Measurements from ENCODE around the gene IL37. TPM values are rescaled to one million over a fixed set of nuclear protein-coding genes. Genes with fewer than 3 reads are reported as not detected.

IL37 gene
- total and polyA plus RNA-seq, 2 experiments from 2014 or later, result not detected

DNA sequence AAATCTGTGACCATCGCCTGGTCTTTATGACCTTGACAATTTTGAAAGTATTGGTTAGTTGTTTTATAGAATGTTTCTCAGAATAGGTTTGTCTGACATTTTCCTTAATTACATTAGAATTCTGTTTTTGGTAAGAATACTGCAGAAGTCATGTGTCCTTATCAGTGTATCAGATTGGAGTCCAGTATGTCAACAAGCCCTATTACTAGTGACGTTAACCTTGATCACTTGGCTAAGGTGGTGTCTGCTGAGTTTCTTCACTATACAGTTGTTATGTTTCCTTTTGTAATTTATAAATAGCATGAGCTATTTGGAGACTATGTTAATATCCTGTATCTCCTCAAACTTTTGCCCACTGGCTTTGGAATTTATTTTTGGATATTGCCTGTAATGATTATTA, 56.1 kb downstream of the IL37 start:
- Histone ChIP-seq H3K9me3 (ENCODE audit: low read depth) (no peaks in the 10 kb centered on the region), H3K4me3 (no peak overlapping the region), H3K36me3 (ENCODE audit: low read depth) (no peaks in the 10 kb centered on the region), H3K9me2 (ENCODE audit: insufficient read depth) (no peaks in the 10 kb centered on the region), H3K9ac (no peak overlapping the region), H4K20me1 (ENCODE audit: insufficient read depth) (no peaks in the 10 kb centered on the region), H3K4me2 (ENCODE audit: unreplicated experiment) (no peak overlapping the region), H3F3A (ENCODE audit: insufficient read depth) (no peaks in the 10 kb centered on the region), H3K79me2 (ENCODE audit: insufficient read depth) (no peaks in the 10 kb centered on the region), H3K4me1 (ENCODE audit: insufficient read depth) (no peaks in the 10 kb centered on the region), H2AFZ (no peak overlapping the region), H3K27ac (no peak overlapping the region), H3K27me3 (replicated peaks; ENCODE audit: insufficient read depth) (peaks cover 57% of the 10 kb centered on the region)
- DNase-seq, result no peak
- no peak for TF ChIP-seq EZH2phosphoT487 (IDR thresholded peaks at IDR 0.05; ENCODE audit: insufficient read depth, low read depth)
- no peak for TF ChIP-seq EZH2 (IDR thresholded peaks at IDR 0.05; ENCODE audit: insufficient read depth, poor library complexity, severe bottlenecking)
- in situ Hi-C loops (cut with MboI), result no loop called here
- WGBS, 2 experiments (ENCODE audit: low coverage in 1 of 2, low lambda C conversion rate in 2 of 2, missing lambda C conversion rate in 2 of 2), result 58 to 73% methylated on average over 2 of the region's 2 CpGs

Other genes starting within 250 kb of the IL37 start
- not detected in 2 replicates for gene NT5DC4, start 190.1 kb upstream of the IL37 start, total RNA-seq (2014; rRNA removed; shearing (Covaris generic))
- gene NT5DC4, start 190.1 kb upstream of the IL37 start, polyA plus RNA-seq (2016; fragmentation: Nextera tagmentation; extraction: Ambion mirVana), result not detected in 2 replicates
- 5.2 and 6.6 TPM in 2 replicates for gene CKAP2L, start 146.6 kb upstream of the IL37 start, total RNA-seq (2014; rRNA removed; shearing (Covaris generic))
- gene CKAP2L, start 146.6 kb upstream of the IL37 start, polyA plus RNA-seq (2016; fragmentation: Nextera tagmentation; extraction: Ambion mirVana), result 9.0 and 10.9 TPM in 2 replicates
- gene IL1A, start 126.7 kb upstream of the IL37 start, total RNA-seq (2014; rRNA removed; shearing (Covaris generic)), result 0.54 TPM in 1 of 2 replicates, not detected in the other
- gene IL1A, start 126.7 kb upstream of the IL37 start, polyA plus RNA-seq (2016; fragmentation: Nextera tagmentation; extraction: Ambion mirVana), result 0.14 TPM in 1 of 2 replicates, not detected in the other
- 0.86 and 3.8 TPM in 2 replicates for gene IL1B, start 74.4 kb upstream of the IL37 start, total RNA-seq (2014; rRNA removed; shearing (Covaris generic))
- 1.1 and 2.2 TPM in 2 replicates for gene IL1B, start 74.4 kb upstream of the IL37 start, polyA plus RNA-seq (2016; fragmentation: Nextera tagmentation; extraction: Ambion mirVana)
- not detected in 2 replicates for gene IL36G, start 66.8 kb downstream of the IL37 start, total RNA-seq (2014; rRNA removed; shearing (Covaris generic))
- not detected in 2 replicates for gene IL36G, start 66.8 kb downstream of the IL37 start, polyA plus RNA-seq (2016; fragmentation: Nextera tagmentation; extraction: Ambion mirVana)
- not detected in 2 replicates for gene IL36A, start 94.3 kb downstream of the IL37 start, total RNA-seq (2014; rRNA removed; shearing (Covaris generic))
- not detected in 2 replicates for gene IL36A, start 94.3 kb downstream of the IL37 start, polyA plus RNA-seq (2016; fragmentation: Nextera tagmentation; extraction: Ambion mirVana)
- gene IL36B, start 141.7 kb downstream of the IL37 start, total RNA-seq (2014; rRNA removed; shearing (Covaris generic)), result not detected in 2 replicates
- not detected in 2 replicates for gene IL36B, start 141.7 kb downstream of the IL37 start, polyA plus RNA-seq (2016; fragmentation: Nextera tagmentation; extraction: Ambion mirVana)
- gene IL36RN, start 148.0 kb downstream of the IL37 start, total RNA-seq (2014; rRNA removed; shearing (Covaris generic)), result not detected in 2 replicates
- gene IL36RN, start 148.0 kb downstream of the IL37 start, polyA plus RNA-seq (2016; fragmentation: Nextera tagmentation; extraction: Ambion mirVana), result not detected in 2 replicates
- not detected in 2 replicates for gene IL1F10, start 156.8 kb downstream of the IL37 start, total RNA-seq (2014; rRNA removed; shearing (Covaris generic))
- gene IL1F10, start 156.8 kb downstream of the IL37 start, polyA plus RNA-seq (2016; fragmentation: Nextera tagmentation; extraction: Ambion mirVana), result not detected in 2 replicates
- 2.4 TPM in 1 of 2 replicates, not detected in the other for gene IL1RN, start 216.4 kb downstream of the IL37 start, total RNA-seq (2014; rRNA removed; shearing (Covaris generic))
- gene IL1RN, start 216.4 kb downstream of the IL37 start, polyA plus RNA-seq (2016; fragmentation: Nextera tagmentation; extraction: Ambion mirVana), result 0.14 TPM in 1 of 2 replicates, not detected in the other

Measured in GM23248 (cell line).